ENCODE measurements around the gene SIKE1.
"Not testable (repeated sequence)": the region's sequence is repeated elsewhere in the genome, so short reads cannot be mapped to it uniquely, and the experiment has no call there.

The SIKE1 gene

DNA sequence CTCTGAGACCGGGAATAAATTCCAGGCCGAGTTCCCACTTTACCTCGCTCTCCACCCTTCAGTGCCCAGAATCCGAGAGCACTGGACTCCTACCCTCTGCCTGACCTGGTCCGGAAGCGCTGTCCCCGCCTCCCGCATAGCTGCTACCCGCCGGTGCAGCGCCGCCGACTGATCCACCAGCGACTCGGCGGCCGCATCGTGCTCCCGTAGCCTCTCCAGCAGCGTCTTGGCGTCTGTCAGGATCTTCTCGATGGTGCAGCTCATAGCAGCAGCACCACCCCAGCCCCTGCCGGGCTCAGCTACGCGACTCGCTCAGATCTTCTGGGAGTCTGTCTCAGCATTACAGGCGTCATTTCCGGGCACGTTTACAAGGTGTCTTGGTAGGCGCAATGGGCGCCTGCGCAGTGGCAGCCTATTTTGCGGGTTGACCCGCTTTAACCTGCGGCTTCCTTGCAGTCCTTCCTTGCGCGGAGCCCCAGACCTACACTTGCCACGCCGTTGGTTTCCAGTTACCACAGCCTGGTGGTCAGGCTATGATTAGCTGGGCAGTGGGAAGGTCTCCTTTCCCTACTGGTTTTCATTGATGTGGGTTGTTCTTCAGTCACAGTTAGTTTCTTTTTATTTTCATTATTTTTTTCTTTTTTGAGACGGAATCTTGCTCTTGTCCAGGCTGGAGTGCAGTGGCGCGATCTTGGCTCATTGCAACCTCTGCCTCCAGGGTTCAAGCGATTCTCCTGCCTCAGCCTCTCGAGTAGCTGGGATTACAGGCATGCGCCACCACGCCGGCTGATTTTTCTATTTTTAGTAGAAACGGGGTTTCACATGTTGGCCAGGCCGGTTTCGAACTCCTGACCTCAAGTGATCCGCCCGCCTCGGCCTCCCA lies at the start of gene SIKE1:
Gene SIKE1 (minus strand): TSS at position 342 of the 883 bp plus-strand sequence. CDS start 78 bp downstream, at position 264.
- DNase-seq, result peak; percentile 75

DNA sequence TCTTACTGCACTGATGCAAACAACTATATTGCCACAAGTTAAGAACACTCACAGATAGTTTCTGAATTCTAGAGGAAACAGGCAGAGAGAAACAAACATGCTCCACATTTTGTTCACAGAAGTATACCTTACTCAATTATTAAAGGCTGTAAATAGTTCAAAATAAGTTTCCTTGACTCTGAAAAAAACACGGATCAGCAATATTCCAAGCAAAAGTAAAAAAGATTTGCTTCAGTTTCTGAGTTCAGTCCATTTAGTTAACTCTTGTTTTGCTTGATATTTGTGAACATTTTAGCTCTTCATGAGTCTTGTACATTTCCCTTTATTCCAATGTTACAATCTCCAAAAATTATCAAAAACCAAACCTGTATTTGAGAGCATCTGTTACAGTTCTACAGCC lies 49.6 kb upstream of the SIKE1 start:
- DNase-seq, result not testable (repeated sequence)

DNA sequence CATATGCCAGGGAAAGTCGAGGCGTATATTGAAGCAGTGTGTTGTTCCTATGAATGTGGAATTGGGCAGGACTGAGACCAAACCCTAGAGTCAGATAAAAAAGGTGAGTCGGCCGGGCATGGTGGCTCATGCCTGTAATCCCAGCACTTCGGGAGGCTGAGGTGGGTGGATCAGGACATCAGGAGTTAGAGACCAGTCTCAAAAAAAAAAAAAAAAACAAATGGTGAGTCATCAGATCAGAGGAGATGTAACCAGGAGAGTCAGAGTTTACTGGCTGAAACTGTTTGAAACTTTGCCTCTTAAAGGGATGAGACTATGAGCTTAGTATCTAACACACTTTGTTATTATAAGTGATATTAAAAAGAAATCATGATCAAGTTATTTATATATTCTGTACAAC lies 47.8 kb upstream of the SIKE1 start:
- DNase-seq, result no peak

GRCh38 chr1:114821978-114822377 lies 41.5 kb upstream of the SIKE1 start:
- DNase-seq, result no peak

- DNase-seq, result no peak
Observed at GRCh38 chr1:114820392-114820791, 39.9 kb upstream of the SIKE1 start.

- no peak for DNase-seq
Observed at GRCh38 chr1:114819869-114820268, 39.4 kb upstream of the SIKE1 start.

DNA sequence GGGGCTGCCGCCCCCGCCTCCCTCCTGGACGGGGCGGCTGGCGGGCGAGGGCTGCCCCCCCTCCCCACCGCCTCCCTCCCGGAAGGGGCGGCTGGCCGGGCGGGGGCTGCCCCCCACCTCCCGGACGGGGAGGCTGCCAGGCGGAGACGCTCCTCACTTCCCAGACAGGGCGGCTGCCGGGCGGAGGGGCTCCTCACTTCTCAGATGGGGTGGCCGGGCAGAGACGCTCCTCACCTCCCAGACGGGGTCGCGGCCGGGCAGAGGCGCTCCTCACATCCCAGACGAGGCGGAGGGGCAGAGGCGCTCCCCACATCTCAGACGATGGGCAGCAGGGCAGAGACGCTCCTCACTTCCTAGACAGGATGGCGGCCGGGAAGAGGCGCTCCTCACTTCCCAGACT lies 24.0 kb upstream of the SIKE1 start:
- DNase-seq, result not testable (repeated sequence)

- DNase-seq, result no peak
Observed at GRCh38 chr1:114803001-114803400, 22.5 kb upstream of the SIKE1 start.

DNA sequence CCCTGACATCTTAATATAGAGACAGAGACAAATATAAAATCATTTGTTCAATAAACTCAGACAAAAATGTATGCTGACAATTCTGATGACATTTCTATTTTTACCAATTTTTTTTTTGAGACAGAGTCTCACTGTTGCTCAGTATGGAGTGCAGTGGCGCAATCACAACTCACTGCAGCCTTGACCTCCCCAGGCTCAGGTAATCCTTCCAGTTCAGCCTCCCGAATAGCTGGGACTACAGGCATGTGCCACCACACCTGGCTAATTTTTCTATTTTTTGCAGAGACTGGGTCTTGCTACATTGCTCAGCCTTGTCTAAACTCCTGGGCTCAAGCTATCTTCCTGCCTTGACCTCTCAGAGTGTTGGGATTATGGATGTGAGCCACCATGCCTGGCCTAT lies 13.6 kb upstream of the SIKE1 start:
- no peak for DNase-seq

DNA sequence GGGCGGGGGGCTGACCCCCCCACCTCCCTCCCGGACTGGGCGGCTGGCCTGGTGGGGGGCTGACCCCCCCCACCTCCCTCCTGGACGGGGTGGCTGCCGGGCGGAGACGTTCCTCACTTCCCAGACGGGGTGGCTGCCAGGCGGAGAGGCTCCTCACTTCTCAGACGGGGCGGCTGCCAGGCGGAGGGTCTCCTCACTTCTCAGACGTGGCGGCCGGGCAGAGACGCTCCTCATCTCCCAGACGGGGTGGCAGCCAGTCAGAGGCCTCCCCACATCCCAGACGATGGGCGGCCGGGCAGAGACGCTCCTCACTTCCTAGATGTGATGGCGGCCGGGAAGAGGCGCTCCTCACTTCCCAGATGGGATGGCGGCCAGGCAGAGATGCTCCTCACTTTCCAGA lies 10.1 kb upstream of the SIKE1 start:
- not testable (repeated sequence) for DNase-seq

DNA sequence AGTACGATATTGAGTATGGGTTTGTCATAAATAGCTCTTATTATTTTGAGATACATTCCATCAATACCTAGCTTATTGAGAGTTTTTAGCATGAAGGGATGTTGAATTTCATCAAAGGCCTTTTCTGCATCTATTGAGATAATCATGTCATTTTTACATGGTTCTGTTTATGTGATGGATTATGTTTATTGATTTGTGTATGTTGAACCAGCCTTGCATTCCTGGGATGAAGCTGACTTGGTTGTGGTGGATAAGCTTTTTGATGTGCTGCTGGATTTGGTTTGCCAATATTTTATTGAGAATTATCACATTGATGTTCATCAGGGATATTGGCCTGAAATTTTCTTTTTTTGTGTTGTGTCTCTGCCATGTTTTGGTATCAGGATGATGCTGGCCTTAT lies 6.0 kb upstream of the SIKE1 start:
- DNase-seq, result not testable (repeated sequence)

- DNase-seq, result no peak
Observed at GRCh38 chr1:114782476-114782875, 2.0 kb upstream of the SIKE1 start.

GRCh38 chr1:114779722-114780121 lies 763 bp downstream of the SIKE1 start:
- no peak for DNase-seq

- DNase-seq, result not testable (repeated sequence)
Observed at GRCh38 chr1:114776726-114777125, 3.8 kb downstream of the SIKE1 start.

GRCh38 chr1:114771992-114772391 lies 8.5 kb downstream of the SIKE1 start:
- no peak for DNase-seq

GRCh38 chr1:114770989-114771388 lies 9.5 kb downstream of the SIKE1 start:
- DNase-seq, result no peak

GRCh38 chr1:114764689-114765088 lies 15.8 kb downstream of the SIKE1 start:
- no peak for DNase-seq

DNA sequence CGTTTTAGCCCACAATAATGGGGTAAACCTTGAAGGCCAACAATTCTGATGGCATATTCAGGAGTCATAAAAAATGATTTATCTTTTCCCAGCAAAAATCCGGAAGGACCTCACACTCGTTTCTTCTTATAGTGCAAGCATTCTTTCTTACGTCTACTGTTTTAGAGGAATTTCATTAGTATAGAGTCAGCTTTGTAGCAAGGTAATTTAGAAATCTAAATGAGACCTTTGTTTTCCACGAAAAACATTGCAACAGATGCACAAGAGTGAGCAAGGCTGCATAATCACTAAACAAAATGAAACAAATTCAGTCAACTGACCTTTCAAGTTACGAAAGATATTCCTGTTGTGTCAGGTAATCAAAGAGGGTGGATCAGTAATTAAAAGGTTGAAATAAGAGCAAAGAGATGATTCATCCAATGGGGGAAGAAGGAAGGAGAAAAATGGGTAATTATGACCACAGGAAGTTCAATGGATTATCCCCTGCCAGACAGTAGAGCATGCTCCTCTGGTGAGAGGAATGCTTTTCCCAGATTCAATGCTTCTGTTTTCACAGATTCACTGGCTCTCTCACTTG lies 22.1 kb downstream of the SIKE1 start:
- no peak for DNase-seq

DNA sequence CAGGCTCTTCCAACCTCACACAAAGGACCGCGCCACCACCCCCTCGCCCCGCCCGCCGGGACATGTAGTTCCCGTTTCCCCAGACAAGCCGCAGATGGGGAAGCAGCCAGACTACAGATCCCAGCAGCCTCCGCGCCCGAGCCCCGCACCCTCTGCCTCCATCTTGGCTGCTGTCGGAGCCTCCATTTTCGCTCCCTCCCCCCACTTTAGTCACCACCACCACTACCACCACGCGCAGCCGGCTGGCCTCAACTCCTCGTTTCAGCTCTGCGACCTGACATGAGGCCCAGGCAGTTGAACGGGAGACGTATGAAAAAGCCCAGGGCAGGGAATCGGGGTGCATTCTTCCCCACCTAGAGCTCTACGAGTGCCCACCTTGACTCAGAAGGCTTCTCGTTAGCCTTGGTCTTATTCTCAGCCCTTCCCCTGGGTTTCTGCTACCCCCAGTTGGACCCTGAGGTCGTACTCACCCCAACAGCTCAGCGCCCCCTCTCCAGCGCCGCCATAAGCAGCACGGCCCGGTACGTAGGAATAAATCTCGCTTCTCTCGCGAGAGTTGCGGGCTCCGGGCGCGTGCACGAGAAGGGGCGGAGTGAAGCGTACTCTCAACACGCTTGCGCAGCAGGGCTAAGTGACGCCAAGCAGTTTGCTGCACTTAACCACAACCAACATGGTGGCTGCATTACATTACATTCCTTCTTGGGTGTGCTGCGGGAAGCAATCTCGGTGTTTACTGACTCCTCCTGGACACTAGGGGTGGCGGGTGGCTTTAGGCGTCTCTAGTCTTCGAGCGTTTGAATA lies 22.8 kb downstream of the SIKE1 start, which contains the start of gene CSDE1:
Gene CSDE1 (minus strand): TSS at position 530 of the 801 bp plus-strand sequence. CDS start 18,094 bp downstream, outside the sequence.
- DNase-seq, result peak; percentile 95

- DNase-seq, result no peak
Observed at GRCh38 chr1:114756949-114757454, 23.5 kb downstream of the SIKE1 start.

DNA sequence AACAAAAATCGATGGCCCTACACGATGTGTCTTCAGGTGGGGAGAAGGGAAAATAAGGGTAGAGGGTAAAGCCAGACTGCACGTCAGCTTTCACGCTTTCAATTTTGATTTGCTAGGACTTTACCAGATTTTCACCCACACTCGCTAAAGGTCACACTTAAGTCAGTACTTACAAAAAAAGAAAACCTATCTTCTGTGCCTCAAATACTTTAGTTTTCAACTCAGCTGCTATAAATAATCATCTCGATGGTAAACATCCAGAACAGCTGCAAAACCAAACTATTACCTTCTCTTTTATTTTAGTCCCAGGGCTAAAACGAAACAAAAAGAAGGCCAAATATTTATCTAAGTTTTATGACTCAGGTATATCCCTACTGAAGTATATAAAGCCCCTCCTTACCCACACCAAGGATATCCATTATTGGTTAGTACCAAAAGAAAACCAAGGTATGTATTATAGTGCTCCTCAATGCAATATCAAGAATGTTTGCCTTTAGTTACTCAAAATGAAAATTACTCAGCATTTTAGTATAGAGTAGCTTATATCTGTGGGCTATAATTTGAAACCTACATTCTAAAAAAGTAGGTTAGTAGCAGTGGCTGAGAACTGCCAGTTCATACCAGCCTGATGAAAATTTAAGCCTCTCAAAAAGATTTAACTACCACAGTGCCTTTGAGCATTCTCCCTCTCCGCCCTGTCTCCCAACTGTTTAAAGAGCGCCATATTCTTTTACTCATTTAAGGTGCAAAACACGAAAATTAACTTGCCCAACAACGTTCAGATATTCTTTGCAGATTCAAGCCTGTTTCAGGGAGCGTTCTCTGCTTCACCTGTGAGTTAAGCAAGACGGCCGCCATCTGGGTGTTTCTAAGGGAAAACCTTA lies 24.2 kb downstream of the SIKE1 start:
- no peak for DNase-seq
